Thoracic aorta (tissue), 2 donors: ENCODE data around the gene TNFRSF8. TPM values are rescaled to one million over a fixed set of nuclear protein-coding genes. Genes with fewer than 3 reads are reported as not detected.

Source experiments
- ATAC-seq: fragments of 150-250 bp; one replicate; pipeline ENCODE4 v1.8.0; 2017; ENCODE audit warnings: low read depth; ENCODE audit not compliant: insufficient number of reproducible peaks, low FRiP score
- DNase-seq: peaks from one replicate; pipeline ENCODE4 v3.0.0-alpha.2; 2020; ENCODE audit warnings: low spot score
- H3K27ac ChIP-seq, 2 donors: fragments of 200-600 bp; sonication (generic); 1 replicate in 1 of 2; 2 replicates in 1 of 2; pipeline ENCODE4 v1.5.1; 2016; ENCODE audit warnings: mild to moderate bottlenecking in 2 of 2, moderate library complexity in 2 of 2
- H3K27me3 ChIP-seq: fragments of 200-600 bp; sonication (generic); replicated peaks from 2 replicates; pipeline ENCODE4 v1.6.0; 2016; ENCODE audit warnings: mild to moderate bottlenecking; ENCODE audit not compliant: insufficient read depth
- H3K36me3 ChIP-seq: fragments of 200-600 bp; sonication (generic); one replicate; pipeline ENCODE4 v1.5.1; 2016
- H3K4me1 ChIP-seq, 2 donors: fragments of 200-600 bp; sonication (generic); 1 replicate in 1 of 2; 2 replicates in 1 of 2; pipeline versions ENCODE4 v1.5.1 to v1.6.0; 2016; ENCODE audit warnings: low read depth in 2 of 2, mild to moderate bottlenecking in 1 of 2; ENCODE audit not compliant: control insufficient read depth in 1 of 2
- H3K4me3 ChIP-seq: fragments of 200-600 bp; sonication (generic); 2 replicates; pipeline ENCODE4 v1.5.1; 2016; ENCODE audit warnings: mild to moderate bottlenecking
- H3K9me3 ChIP-seq: fragments of 200-600 bp; sonication (generic); 2 replicates; pipeline ENCODE4 v1.5.1; 2016
- CTCF ChIP-seq: fragments of 200-600 bp; sonication (generic); IDR thresholded peaks from one replicate; pipeline ENCODE4 v1.5.1; 2019; ENCODE audit warnings: antibody characterized with exemption
- total RNA-seq, 2 donors: library from RNA; depleted of rRNA; stranded (reverse); fragments of >200 nt; gene quantifications; one replicate each; pipeline versions ENCODE4 v1.1.0 to v1.2.3, GENCODE V29; 2016

TNFRSF8 gene
- total RNA-seq, 2 donors from 2014 or later, result 0.49 to 0.54 TPM

GRCh38 chr1:12034381-12034801 lies 28.7 kb upstream of the TNFRSF8 start:
- Histone ChIP-seq H3K4me1 (peaks cover 0 to 6% of the 10 kb centered on the region in 2 donors), H3K27ac (no peak overlapping the region), H3K9me3 (no peaks in the 10 kb centered on the region), H3K4me3 (no peak overlapping the region), H3K36me3 (peaks cover 6% of the 10 kb centered on the region), H3K27me3 (no peaks in the 10 kb centered on the region)
- no peak for TF ChIP-seq CTCF
- no peak for ATAC-seq
- no peak for DNase-seq

GRCh38 chr1:12035312-12035711 lies 27.8 kb upstream of the TNFRSF8 start:
- peaks cover 0 to 6% of the 10 kb centered on the region in 2 donors for H3K4me1 ChIP-seq
- no peak for TF ChIP-seq CTCF
- no peaks in the 10 kb centered on the region for H3K27me3 ChIP-seq
- H3K9me3 ChIP-seq, result no peaks in the 10 kb centered on the region
- DNase-seq, result no peak
- H3K27ac ChIP-seq, result no peak overlapping the region
- H3K4me3 ChIP-seq, result no peak overlapping the region
- H3K36me3 ChIP-seq, result no peaks in the 10 kb centered on the region
- ATAC-seq, result no peak

DNA sequence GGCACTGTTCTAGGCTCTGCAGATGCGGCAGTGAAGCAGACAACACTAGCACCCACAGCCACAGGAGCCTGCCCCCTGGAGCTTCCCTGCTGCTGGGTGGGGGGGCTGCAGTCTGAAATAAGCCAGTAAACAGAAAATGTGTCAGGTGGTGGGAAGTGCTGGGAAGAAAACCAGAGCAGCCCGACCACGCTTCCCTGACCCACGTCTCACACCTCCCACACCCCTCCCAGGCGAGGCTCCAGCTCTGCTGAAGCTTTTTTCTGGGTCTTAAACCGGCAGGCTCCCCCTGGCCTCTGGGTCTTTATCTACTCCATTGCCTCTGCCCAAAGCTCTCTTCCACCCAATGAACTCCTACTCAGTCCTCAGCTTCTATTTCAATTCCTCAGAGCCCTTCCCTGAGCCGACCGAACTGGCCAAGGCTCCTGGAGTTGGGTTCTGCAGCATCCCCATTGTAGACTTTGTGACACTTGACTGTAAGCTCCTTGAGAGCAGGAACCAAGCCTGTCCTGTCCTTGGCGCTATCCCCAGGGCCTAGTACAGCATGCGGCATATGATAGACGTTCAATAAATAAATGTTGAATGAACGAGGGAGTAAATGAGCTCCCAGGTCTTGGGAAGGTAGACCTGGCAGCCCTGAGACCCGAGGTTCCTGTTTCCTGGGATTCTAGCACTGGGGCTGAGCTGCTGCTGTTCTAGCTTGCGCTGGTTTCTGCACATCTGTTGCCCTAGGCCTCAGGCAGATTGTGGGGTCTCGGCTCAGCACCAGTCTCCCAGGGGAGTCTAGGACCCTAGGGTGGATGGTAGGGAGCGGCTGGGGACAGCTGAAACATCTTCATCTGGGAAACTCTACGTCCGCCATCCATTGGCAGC lies 25.4 kb upstream of the TNFRSF8 start:
- no peak overlapping the region for H3K27ac ChIP-seq
- no peak for ATAC-seq

DNA sequence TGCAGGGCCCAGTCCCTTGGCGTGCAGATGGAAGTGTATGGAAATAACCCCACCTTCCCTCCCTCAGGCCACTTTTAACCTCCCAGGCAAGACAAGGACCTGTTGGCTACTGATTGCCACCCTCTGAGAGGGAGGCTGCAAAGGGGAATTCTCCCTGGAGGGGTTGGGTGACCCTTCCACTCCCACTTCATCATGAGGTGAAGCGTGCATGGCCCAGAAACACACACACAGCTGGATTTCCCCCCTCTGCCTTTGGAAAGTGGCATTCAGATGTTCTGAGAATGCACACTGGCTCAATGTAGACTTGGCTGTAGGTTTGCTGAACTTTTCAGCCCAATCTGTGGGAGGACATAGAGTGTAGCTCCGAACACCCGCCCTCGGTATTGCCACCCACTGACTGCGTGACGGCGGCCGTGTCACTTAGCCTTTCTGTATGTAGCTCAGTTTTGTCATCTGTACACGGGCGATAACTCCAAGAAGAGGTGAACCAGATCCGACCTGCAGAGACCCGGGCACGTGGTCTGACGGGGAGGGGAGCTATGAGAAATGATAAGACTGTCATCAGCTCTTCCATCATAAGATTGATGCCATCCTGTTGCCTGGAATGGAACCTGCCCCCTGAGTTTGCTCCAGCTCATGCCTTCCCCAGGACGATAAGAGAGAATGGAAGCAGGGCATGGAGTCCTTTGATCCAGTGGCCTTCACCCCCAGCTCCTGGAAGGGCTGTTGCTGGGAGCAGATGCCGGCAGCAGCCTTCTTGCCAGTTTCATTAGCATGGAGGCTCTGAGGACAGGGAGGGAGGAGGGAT lies 24.5 kb upstream of the TNFRSF8 start:
- ATAC-seq, result no peak
- Histone ChIP-seq H3K9me3 (no peaks in the 10 kb centered on the region), H3K27ac (no peak overlapping the region)

More for the DNA sequence above, 25.4 kb upstream of the TNFRSF8 start:
- Histone ChIP-seq H3K27me3 (no peaks in the 10 kb centered on the region), H3K36me3 (no peaks in the 10 kb centered on the region), H3K4me3 (no peak overlapping the region), H3K9me3 (no peaks in the 10 kb centered on the region), H3K4me1 (peaks cover 0 to 6% of the 10 kb centered on the region in 2 donors)
- TF ChIP-seq CTCF, result no peak
- no peak for DNase-seq

More for the DNA sequence above, 24.5 kb upstream of the TNFRSF8 start:
- Histone ChIP-seq H3K27me3 (no peaks in the 10 kb centered on the region), H3K4me1 (peaks cover 0 to 6% of the 10 kb centered on the region in 2 donors), H3K36me3 (no peaks in the 10 kb centered on the region), H3K4me3 (no peak overlapping the region)
- no peak for TF ChIP-seq CTCF
- DNase-seq, result no peak
